IPS-18c (cell line): ENCODE measurements around the gene GCNT1.

Source experiments
- H3K4me3 ChIP-seq: 2 replicates; pipeline ENCODE4 v1.7.0; 2013; ENCODE audit warnings: low read depth, mild to moderate bottlenecking, low read length, moderate library complexity; ENCODE audit not compliant: insufficient read depth
- H3K9me3 ChIP-seq: one replicate; pipeline ENCODE4 v1.6.1; 2013; ENCODE audit warnings: mild to moderate bottlenecking, low read length, moderate library complexity; ENCODE audit not compliant: control insufficient read depth, insufficient read depth

Gene GCNT1

GRCh38 chr9:76552181-76552580 is 93.2 kb downstream of the GCNT1 start:
- no peak overlapping the region for H3K4me3 ChIP-seq
- H3K9me3 ChIP-seq = no peaks in the 10 kb centered on the region

GRCh38 chr9:76552751-76553455 is 93.9 kb downstream of the GCNT1 start:
- Histone ChIP-seq H3K4me3 (no peak overlapping the region), H3K9me3 (no peaks in the 10 kb centered on the region)

- Histone ChIP-seq H3K4me3 (no peak overlapping the region), H3K9me3 (no peaks in the 10 kb centered on the region)
These were observed 94.7 kb downstream of the GCNT1 start for GRCh38 chr9:76553680-76554079.
